IPS DF 19.7 (cell line): ENCODE results near the gene CDC42SE1.
A peak's percentile ranks its signal among the peaks of the same experiment; 100 is the strongest.

Experiments
- DNase-seq: peaks from one replicate; pipeline ENCODE4 v3.0.0-alpha.2; 2013; ENCODE audit warnings: low read depth, low spot score

CDC42SE1 gene

GRCh38 chr1:151008244-151009205, 50.9 kb downstream of the CDC42SE1 start, which contains the start of gene PRUNE1:
Gene PRUNE1 (plus strand): TSS chr1:151008449. CDS start chr1:151008633, 184 bp downstream.
- peak; percentile 70 for DNase-seq

DNA sequence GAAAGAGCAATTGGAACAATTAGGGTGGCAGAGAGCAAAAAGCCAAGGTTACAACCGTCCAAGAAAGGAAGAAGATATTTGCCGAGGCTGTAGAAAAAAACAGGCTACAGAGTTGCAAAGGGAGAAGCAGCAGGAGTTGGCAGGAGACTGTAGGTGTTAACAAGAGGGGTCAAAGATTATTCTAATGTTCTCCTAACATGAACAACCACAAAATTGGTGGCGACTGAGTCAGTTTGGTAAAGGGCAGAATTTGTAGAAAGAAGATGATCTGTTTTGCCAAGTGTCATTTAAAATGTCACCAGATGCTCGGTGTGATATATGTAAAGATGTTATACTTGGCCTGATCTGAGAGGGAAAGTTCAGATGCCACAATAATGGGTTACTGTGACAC, 51.6 kb downstream of the CDC42SE1 start:
- no peak for DNase-seq

DNA sequence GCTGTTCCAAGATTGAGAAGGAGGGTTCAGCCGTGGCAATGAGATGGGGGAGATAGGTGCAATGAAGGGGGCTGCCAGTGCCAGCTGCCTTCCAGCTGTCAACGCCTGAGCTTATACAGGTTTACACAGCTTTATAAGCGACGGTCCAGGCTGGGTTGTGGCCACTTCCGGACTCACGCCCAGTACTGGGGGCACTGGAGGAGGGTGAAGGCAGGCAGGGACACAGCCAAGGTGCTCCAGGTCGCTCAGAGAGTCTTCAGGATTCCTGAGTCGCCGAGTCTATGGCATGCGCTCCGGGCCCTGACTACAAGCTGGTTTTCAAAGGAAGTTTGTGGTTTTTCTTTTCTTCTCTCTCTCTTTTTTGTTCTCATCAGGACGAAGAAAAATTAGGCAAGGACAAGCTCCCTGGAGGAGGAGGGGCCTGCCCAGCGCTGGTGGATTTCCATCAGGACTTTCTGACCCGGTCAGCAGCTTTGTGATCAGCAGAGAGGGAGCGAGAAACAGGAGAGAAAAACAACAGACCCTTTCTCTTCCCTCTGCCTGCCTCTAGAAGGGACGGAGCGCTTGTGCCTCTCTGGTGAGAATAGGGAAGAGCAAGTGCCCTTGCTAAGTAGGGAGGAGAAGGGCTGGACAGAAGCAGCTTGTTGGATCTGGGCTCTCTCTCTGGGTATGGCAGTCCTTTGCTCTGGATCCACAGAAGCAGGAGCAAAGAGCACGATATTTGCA, 52.9 kb downstream of the CDC42SE1 start, which contains the start of gene MINDY1:
Gene MINDY1 (minus strand): TSS at position 576 of the 726 bp plus-strand sequence. CDS start 4,285 bp downstream, outside the sequence.
- peak; percentile 68 for DNase-seq

DNA sequence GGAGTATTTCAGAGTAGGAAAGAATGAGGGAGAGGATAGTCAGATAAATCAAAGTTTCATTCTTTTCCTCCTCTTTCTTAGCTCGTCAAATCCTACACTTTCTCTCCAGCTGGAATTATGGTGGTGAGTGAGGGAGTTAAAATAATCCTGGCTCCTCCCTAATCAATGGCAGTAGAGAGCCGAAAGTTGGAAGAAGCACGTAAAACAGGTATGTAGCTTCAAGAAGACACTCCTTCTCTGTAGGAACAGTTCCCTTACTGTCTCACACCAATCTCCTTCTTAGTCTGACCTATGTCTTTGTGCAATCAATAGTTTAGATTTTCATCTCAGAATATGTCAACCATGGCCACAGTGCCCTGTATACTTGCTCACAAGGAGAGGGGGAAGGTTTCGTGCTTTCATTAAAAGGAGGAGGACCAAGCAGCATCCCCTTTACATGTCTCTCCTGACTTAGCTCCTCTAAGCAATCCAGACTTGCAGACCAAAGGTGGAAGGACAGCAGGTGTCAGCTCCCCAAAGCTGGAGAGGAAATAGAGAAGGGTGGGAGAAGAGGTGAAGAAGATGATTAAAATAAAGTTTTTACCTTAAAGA, 53.6 kb downstream of the CDC42SE1 start:
- no peak for DNase-seq

GRCh38 chr1:151003180-151003579, 56.2 kb downstream of the CDC42SE1 start:
- DNase-seq, result no peak

DNA sequence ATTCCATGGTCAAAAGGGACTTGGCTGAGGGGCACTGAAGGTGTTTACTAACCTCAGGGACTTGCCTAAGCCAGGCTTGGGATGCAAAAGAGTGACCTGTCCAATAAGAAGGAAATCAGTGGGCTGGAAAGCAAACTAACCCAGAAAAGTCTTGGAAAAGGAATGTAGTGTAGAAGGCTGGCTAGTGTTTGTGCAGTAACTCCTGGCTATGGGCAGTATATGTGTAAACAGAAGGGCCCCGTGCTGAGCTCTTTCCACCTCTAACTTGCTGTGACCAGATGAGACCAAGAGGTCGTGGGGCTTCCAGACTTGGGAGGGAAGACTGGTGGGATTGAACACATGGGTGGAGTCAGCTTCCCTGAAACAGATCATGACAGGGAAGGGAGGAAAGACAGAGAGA, 56.8 kb downstream of the CDC42SE1 start:
- DNase-seq, result no peak

DNA sequence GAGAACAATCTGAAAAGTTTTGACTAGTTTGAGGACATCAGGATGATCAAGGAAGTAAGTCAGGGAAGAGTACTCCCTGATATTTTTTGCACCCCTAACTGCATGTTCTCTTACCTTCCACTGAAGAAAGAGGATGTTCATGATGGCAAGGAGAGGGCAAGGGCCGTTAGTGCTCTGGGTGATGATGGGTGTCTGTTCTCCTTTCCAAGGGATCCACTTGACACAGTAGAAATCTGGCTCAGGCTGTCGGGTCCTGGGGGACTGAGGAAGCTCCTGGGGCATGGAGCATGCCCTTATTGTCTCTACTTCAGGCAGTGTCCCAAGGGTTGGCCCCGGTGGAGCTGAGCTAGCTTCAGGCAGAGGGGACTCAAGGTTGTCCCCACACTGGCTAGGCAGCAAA, 57.4 kb downstream of the CDC42SE1 start:
- DNase-seq, result no peak

- DNase-seq, result no peak
Observed at GRCh38 chr1:151001602-151002001, 57.8 kb downstream of the CDC42SE1 start.
